PC-9 (cell line): ENCODE data around the gene CPSF4L.

ENCODE experiments used
- EZH2 ChIP-seq: fragments of 200-600 bp; sonication (generic); IDR thresholded peaks from 2 replicates; pipeline ENCODE4 v1.8.0; 2017; ENCODE audit warnings: antibody characterized with exemption, low read depth
- TF ChIP-seq, protein P1 (sequence below): fragments of 200-600 bp; sonication (generic); conservative IDR thresholded peaks from 2 replicates; pipeline ENCODE4 v1.6.1; 2017; ENCODE audit warnings: mixed run types, antibody characterized with exemption, mild to moderate bottlenecking, moderate library complexity

DNA sequence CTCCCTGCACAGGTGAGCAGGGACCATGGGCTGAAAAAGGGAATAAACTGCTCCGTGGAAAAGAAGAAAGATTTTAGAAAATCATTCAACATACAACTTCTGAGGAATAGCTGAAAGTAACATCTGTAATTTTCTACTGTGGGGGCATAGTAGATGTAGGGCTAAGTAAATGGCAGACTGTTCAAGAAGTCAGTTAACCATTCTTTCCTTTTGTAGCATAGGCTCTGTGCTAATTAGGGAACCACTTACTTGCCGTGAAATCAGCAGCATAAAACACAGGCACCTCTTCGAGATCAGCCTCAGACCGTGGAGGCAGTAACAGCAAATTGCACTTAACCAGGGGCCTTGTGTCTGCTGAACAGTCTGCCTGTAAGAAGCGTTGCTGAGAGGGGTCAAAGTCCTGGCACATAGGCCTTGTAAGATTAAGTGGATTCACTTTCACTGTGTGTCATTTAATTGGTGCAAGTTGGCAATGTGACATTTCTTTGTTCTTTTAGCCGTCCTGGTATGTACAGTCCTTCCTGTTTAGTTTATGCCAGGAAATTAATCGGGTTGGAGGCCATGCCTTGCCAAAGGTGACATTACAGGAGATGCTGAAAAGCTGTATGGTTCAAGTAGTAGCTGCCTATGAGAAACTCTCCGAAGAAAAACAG is 58.4 kb downstream of the CPSF4L start:
- no peak for TF ChIP-seq EZH2
- TF ChIP-seq, protein P1, sequence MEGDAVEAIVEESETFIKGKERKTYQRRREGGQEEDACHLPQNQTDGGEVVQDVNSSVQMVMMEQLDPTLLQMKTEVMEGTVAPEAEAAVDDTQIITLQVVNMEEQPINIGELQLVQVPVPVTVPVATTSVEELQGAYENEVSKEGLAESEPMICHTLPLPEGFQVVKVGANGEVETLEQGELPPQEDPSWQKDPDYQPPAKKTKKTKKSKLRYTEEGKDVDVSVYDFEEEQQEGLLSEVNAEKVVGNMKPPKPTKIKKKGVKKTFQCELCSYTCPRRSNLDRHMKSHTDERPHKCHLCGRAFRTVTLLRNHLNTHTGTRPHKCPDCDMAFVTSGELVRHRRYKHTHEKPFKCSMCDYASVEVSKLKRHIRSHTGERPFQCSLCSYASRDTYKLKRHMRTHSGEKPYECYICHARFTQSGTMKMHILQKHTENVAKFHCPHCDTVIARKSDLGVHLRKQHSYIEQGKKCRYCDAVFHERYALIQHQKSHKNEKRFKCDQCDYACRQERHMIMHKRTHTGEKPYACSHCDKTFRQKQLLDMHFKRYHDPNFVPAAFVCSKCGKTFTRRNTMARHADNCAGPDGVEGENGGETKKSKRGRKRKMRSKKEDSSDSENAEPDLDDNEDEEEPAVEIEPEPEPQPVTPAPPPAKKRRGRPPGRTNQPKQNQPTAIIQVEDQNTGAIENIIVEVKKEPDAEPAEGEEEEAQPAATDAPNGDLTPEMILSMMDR: no peak
